WTC11 (cell line): ENCODE measurements around the gene ENTR1. TPM values are rescaled to one million over a fixed set of nuclear protein-coding genes. Genes with fewer than 3 reads are reported as not detected.

Source experiments
- ATAC-seq: fragments of 200-7000 bp; cut with Tn5 transposase; 2 replicates; pipeline ENCODE4 v1.10.0; 2021; ENCODE audit warnings: mild to moderate bottlenecking, moderate library complexity
- CTCF ChIA-PET: fragments of 300-600 bp; sonication (Branson Sonifier 250); formaldehyde crosslinking; loops from one replicate; lab custom pipeline; 2021; ENCODE audit warnings: antibody characterized with exemption; lab: Charles Lee
- POLR2A ChIA-PET: fragments of 350-600 bp; sonication (Branson Sonifier 250); formaldehyde crosslinking; loops from one replicate; lab custom pipeline; 2021; ENCODE audit warnings: antibody characterized with exemption; lab: Charles Lee
- DNase-seq: peaks from one replicate; pipeline ENCODE4 v3.0.0; 2021; ENCODE audit warnings: low spot score
- H3K27ac Mint-ChIP-seq: 2 replicates; pipeline ENCODE4 v1.8.0; 2021; ENCODE audit warnings: mixed read lengths
- H3K27me3 Mint-ChIP-seq: 2 replicates; pipeline ENCODE4 v1.8.0; 2021; ENCODE audit warnings: low read depth, mild to moderate bottlenecking, moderate library complexity, mixed read lengths
- H3K36me3 Mint-ChIP-seq: 2 replicates; pipeline ENCODE4 v1.8.0; 2021; ENCODE audit warnings: mixed read lengths
- H3K4me1 Mint-ChIP-seq: 2 replicates; pipeline ENCODE4 v1.8.0; 2022; ENCODE audit warnings: mixed read lengths
- H3K4me3 Mint-ChIP-seq: 2 replicates; pipeline ENCODE4 v1.8.0; 2021; ENCODE audit warnings: mild to moderate bottlenecking, moderate library complexity, mixed read lengths
- H3K9me3 Mint-ChIP-seq: 2 replicates; pipeline ENCODE4 v1.8.0; 2021; ENCODE audit warnings: mixed read lengths
- FOXK1 ChIP-seq: sonication (generic); formaldehyde crosslinking; IDR thresholded peaks from 2 replicates; pipeline ENCODE4 v1.8.0; 2022; ENCODE audit warnings: mild to moderate bottlenecking, moderate library complexity, missing genetic modification reagents
- JUN ChIP-seq: sonication (generic); formaldehyde crosslinking; IDR thresholded peaks from 2 replicates; pipeline ENCODE4 v1.8.0; 2023; ENCODE audit warnings: mild to moderate bottlenecking, missing genetic modification reagents
- NFATC4 ChIP-seq: fragments of 250-450 bp; sonication (Bioruptor Pico); IDR thresholded peaks from 2 replicates; pipeline ENCODE4 v1.9.0; 2021; ENCODE audit warnings: mild to moderate bottlenecking
- NR1H2 ChIP-seq: sonication (generic); formaldehyde crosslinking; IDR thresholded peaks from 2 replicates; pipeline ENCODE4 v1.9.0; 2021; ENCODE audit warnings: mild to moderate bottlenecking, moderate library complexity, missing genetic modification reagents
- NR2C2 ChIP-seq: sonication (generic); formaldehyde crosslinking; IDR thresholded peaks from 2 replicates; pipeline ENCODE4 v1.8.0; 2022; ENCODE audit warnings: mild to moderate bottlenecking, missing genetic modification reagents
- RELA ChIP-seq: sonication (generic); formaldehyde crosslinking; IDR thresholded peaks from 2 replicates; pipeline ENCODE4 v1.8.1; 2022; ENCODE audit warnings: missing genetic modification reagents, mild to moderate bottlenecking, borderline replicate concordance
- RORB ChIP-seq: fragments of 250-450 bp; sonication (Bioruptor Pico); IDR thresholded peaks from 2 replicates; pipeline ENCODE4 v1.9.0; 2021; ENCODE audit warnings: mild to moderate bottlenecking
- SMAD3 ChIP-seq: sonication (generic); formaldehyde crosslinking; IDR thresholded peaks from 2 replicates; pipeline ENCODE4 v1.8.0; 2022; ENCODE audit warnings: missing genetic modification reagents, mild to moderate bottlenecking, borderline replicate concordance
- ZBTB21 ChIP-seq: sonication (generic); formaldehyde crosslinking; IDR thresholded peaks from 2 replicates; pipeline ENCODE4 v1.8.1; 2023; ENCODE audit warnings: mild to moderate bottlenecking, missing genetic modification reagents, borderline replicate concordance
- ZNF423 ChIP-seq: fragments of 250-450 bp; sonication (Bioruptor Pico); IDR thresholded peaks from 2 replicates; pipeline ENCODE4 v2.1.2; 2022; ENCODE audit warnings: mild to moderate bottlenecking, moderate library complexity
- total RNA-seq: library from RNA; stranded (reverse); gene quantifications from 3 replicates; pipeline ENCODE4 v1.2.3, GENCODE V29; 2021
- TF ChIP-seq, protein P1 (sequence below): sonication (generic); formaldehyde crosslinking; IDR thresholded peaks from 2 replicates; pipeline ENCODE4 v1.8.0; 2023; ENCODE audit warnings: missing genetic modification reagents, mild to moderate bottlenecking, borderline replicate concordance
- TF ChIP-seq, protein P2 (sequence below): fragments of 250-450 bp; sonication (Bioruptor Pico); IDR thresholded peaks from 2 replicates; pipeline ENCODE4 v1.9.0; 2021; ENCODE audit warnings: moderate library complexity, mild to moderate bottlenecking, inconsistent platforms, borderline replicate concordance
- TF ChIP-seq, protein P3 (sequence below): fragments of 200-600 bp; IDR thresholded peaks from 2 replicates; pipeline ENCODE4 v1.8.0; 2022; ENCODE audit warnings: antibody characterized with exemption
- TF ChIP-seq, protein P4 (sequence below): fragments of 250-450 bp; sonication (Bioruptor Pico); IDR thresholded peaks from 2 replicates; pipeline ENCODE4 v2.1.2; 2022; ENCODE audit warnings: mild to moderate bottlenecking, moderate library complexity
- TF ChIP-seq, protein P5 (sequence below): fragments of 250-450 bp; sonication (Bioruptor Pico); IDR thresholded peaks from 2 replicates; pipeline ENCODE4 v1.9.0; 2021; ENCODE audit warnings: mild to moderate bottlenecking, borderline replicate concordance
- TF ChIP-seq, protein P6 (sequence below): sonication (generic); formaldehyde crosslinking; IDR thresholded peaks from 2 replicates; pipeline ENCODE4 v1.8.1; 2022; ENCODE audit warnings: mild to moderate bottlenecking, moderate library complexity, missing genetic modification reagents

ENTR1 gene
- total RNA-seq, 1 experiment from 2014 or later = 140 TPM

DNA sequence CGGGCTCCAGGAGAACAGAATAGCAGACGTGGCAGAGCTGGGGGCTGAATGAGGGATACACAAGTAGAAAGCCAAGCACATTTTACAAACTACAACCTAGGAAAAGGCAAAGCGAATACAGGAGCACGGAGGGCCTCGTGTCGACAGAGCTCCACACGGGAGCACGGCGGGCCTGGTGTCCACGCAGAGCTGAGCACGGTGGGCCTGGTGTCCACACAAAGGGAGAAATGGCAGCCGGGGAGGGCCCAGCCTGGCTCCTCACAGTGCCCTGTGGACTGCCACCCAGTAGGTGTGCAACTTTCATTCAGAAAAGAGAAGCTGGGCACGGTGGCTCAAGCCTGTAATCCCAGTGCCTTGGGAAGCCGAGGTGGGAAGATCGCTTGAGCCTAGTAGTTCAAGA, 32.7 kb upstream of the ENTR1 start:
- Mint-ChIP-seq H3K27me3 (no peaks in the 10 kb centered on the region), H3K9me3 (no peaks in the 10 kb centered on the region), H3K27ac (no peak overlapping the region), H3K4me3 (no peak overlapping the region), H3K4me1 (peaks cover under 1% of the 10 kb centered on the region; the same call in 1 of the 2 replicates), H3K36me3 (peaks cover 47% of the 10 kb centered on the region)
- DNase-seq (no peak), ATAC-seq (no peak)
- TF ChIP-seq, protein P1, sequence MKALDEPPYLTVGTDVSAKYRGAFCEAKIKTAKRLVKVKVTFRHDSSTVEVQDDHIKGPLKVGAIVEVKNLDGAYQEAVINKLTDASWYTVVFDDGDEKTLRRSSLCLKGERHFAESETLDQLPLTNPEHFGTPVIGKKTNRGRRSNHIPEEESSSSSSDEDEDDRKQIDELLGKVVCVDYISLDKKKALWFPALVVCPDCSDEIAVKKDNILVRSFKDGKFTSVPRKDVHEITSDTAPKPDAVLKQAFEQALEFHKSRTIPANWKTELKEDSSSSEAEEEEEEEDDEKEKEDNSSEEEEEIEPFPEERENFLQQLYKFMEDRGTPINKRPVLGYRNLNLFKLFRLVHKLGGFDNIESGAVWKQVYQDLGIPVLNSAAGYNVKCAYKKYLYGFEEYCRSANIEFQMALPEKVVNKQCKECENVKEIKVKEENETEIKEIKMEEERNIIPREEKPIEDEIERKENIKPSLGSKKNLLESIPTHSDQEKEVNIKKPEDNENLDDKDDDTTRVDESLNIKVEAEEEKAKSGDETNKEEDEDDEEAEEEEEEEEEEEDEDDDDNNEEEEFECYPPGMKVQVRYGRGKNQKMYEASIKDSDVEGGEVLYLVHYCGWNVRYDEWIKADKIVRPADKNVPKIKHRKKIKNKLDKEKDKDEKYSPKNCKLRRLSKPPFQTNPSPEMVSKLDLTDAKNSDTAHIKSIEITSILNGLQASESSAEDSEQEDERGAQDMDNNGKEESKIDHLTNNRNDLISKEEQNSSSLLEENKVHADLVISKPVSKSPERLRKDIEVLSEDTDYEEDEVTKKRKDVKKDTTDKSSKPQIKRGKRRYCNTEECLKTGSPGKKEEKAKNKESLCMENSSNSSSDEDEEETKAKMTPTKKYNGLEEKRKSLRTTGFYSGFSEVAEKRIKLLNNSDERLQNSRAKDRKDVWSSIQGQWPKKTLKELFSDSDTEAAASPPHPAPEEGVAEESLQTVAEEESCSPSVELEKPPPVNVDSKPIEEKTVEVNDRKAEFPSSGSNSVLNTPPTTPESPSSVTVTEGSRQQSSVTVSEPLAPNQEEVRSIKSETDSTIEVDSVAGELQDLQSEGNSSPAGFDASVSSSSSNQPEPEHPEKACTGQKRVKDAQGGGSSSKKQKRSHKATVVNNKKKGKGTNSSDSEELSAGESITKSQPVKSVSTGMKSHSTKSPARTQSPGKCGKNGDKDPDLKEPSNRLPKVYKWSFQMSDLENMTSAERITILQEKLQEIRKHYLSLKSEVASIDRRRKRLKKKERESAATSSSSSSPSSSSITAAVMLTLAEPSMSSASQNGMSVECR (CRISPR knock-in tag) = no peak
- TF ChIP-seq, protein P2, sequence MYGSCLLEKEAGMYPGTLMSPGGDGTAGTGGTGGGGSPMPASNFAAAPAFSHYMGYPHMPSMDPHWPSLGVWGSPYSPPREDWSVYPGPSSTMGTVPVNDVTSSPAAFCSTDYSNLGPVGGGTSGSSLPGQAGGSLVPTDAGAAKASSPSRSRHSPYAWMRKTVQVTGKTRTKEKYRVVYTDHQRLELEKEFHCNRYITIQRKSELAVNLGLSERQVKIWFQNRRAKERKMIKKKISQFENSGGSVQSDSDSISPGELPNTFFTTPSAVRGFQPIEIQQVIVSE (CRISPR knock-in tag) = no peak
- TF ChIP-seq ZNF423 (CRISPR knock-in tag) (no peak), NR1H2 (CRISPR knock-in tag) (no peak), RORB (CRISPR knock-in tag) (no peak), RELA (no peak), NR2C2 (CRISPR knock-in tag) (no peak), NFATC4 (CRISPR knock-in tag) (no peak), SMAD3 (CRISPR knock-in tag) (no peak), JUN (CRISPR knock-in tag) (no peak), ZBTB21 (no peak), FOXK1 (CRISPR knock-in tag) (no peak)
- TF ChIP-seq, protein P3, sequence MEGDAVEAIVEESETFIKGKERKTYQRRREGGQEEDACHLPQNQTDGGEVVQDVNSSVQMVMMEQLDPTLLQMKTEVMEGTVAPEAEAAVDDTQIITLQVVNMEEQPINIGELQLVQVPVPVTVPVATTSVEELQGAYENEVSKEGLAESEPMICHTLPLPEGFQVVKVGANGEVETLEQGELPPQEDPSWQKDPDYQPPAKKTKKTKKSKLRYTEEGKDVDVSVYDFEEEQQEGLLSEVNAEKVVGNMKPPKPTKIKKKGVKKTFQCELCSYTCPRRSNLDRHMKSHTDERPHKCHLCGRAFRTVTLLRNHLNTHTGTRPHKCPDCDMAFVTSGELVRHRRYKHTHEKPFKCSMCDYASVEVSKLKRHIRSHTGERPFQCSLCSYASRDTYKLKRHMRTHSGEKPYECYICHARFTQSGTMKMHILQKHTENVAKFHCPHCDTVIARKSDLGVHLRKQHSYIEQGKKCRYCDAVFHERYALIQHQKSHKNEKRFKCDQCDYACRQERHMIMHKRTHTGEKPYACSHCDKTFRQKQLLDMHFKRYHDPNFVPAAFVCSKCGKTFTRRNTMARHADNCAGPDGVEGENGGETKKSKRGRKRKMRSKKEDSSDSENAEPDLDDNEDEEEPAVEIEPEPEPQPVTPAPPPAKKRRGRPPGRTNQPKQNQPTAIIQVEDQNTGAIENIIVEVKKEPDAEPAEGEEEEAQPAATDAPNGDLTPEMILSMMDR = no peak
- TF ChIP-seq, protein P4, sequence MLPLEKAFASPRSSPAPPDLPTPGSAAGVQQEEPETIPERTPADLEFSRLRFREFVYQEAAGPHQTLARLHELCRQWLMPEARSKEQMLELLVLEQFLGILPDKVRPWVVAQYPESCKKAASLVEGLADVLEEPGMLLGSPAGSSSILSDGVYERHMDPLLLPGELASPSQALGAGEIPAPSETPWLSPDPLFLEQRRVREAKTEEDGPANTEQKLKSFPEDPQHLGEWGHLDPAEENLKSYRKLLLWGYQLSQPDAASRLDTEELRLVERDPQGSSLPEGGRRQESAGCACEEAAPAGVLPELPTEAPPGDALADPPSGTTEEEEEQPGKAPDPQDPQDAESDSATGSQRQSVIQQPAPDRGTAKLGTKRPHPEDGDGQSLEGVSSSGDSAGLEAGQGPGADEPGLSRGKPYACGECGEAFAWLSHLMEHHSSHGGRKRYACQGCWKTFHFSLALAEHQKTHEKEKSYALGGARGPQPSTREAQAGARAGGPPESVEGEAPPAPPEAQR (CRISPR knock-in tag) = no peak
- TF ChIP-seq, protein P5, sequence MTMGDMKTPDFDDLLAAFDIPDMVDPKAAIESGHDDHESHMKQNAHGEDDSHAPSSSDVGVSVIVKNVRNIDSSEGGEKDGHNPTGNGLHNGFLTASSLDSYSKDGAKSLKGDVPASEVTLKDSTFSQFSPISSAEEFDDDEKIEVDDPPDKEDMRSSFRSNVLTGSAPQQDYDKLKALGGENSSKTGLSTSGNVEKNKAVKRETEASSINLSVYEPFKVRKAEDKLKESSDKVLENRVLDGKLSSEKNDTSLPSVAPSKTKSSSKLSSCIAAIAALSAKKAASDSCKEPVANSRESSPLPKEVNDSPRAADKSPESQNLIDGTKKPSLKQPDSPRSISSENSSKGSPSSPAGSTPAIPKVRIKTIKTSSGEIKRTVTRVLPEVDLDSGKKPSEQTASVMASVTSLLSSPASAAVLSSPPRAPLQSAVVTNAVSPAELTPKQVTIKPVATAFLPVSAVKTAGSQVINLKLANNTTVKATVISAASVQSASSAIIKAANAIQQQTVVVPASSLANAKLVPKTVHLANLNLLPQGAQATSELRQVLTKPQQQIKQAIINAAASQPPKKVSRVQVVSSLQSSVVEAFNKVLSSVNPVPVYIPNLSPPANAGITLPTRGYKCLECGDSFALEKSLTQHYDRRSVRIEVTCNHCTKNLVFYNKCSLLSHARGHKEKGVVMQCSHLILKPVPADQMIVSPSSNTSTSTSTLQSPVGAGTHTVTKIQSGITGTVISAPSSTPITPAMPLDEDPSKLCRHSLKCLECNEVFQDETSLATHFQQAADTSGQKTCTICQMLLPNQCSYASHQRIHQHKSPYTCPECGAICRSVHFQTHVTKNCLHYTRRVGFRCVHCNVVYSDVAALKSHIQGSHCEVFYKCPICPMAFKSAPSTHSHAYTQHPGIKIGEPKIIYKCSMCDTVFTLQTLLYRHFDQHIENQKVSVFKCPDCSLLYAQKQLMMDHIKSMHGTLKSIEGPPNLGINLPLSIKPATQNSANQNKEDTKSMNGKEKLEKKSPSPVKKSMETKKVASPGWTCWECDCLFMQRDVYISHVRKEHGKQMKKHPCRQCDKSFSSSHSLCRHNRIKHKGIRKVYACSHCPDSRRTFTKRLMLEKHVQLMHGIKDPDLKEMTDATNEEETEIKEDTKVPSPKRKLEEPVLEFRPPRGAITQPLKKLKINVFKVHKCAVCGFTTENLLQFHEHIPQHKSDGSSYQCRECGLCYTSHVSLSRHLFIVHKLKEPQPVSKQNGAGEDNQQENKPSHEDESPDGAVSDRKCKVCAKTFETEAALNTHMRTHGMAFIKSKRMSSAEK (CRISPR knock-in tag) = no peak
- TF ChIP-seq, protein P6, sequence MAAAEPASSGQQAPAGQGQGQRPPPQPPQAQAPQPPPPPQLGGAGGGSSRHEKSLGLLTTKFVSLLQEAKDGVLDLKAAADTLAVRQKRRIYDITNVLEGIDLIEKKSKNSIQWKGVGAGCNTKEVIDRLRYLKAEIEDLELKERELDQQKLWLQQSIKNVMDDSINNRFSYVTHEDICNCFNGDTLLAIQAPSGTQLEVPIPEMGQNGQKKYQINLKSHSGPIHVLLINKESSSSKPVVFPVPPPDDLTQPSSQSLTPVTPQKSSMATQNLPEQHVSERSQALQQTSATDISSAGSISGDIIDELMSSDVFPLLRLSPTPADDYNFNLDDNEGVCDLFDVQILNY (CRISPR knock-in tag) = no peak
- ChIA-PET CTCF (interaction anchor here (0.6 kb wide), 1 partner anchor 272 kb away, joined by 3 read pairs; no protein-coding TSS in a partner anchor), POLR2A (no interaction called here)
